ENCODE results near the gene RAX.

The RAX gene

DNA sequence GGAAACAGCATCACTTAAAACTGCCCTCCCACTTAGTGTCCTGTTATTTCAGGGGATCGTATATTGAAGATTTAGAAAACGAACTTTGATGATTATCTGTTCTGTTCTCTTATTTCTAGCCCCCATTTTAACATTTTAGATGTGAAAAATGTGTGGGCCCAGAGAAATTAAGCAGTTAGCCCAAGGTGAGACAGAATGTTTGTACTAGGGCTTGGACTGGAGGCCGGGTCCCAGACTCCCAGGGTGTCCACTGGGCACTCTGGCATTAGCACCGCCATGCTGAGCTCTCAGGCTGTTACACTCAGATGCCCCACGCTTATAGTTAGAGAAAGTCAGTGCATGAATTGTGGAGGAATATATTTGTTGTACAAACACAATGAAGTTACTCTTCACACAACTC is 5.5 kb upstream of the RAX start:
- H3K27me3 Mint-ChIP-seq (ENCODE audit: low read depth, poor library complexity), result peaks cover 100% of the 10 kb centered on the region
- H3K36me3 Mint-ChIP-seq (ENCODE audit: low read depth), result no peaks in the 10 kb centered on the region
- no peak overlapping the region for H3K27ac Mint-ChIP-seq
- H3K4me1 Mint-ChIP-seq, result no peaks in the 10 kb centered on the region
- H3K9me3 Mint-ChIP-seq, result no peaks in the 10 kb centered on the region
- DNase-seq, result no peak
- H3K4me3 Mint-ChIP-seq, result no peak overlapping the region
- TF ChIP-seq, protein P1, sequence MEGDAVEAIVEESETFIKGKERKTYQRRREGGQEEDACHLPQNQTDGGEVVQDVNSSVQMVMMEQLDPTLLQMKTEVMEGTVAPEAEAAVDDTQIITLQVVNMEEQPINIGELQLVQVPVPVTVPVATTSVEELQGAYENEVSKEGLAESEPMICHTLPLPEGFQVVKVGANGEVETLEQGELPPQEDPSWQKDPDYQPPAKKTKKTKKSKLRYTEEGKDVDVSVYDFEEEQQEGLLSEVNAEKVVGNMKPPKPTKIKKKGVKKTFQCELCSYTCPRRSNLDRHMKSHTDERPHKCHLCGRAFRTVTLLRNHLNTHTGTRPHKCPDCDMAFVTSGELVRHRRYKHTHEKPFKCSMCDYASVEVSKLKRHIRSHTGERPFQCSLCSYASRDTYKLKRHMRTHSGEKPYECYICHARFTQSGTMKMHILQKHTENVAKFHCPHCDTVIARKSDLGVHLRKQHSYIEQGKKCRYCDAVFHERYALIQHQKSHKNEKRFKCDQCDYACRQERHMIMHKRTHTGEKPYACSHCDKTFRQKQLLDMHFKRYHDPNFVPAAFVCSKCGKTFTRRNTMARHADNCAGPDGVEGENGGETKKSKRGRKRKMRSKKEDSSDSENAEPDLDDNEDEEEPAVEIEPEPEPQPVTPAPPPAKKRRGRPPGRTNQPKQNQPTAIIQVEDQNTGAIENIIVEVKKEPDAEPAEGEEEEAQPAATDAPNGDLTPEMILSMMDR (IDR thresholded peaks at IDR 0.05), result no peak

DNA sequence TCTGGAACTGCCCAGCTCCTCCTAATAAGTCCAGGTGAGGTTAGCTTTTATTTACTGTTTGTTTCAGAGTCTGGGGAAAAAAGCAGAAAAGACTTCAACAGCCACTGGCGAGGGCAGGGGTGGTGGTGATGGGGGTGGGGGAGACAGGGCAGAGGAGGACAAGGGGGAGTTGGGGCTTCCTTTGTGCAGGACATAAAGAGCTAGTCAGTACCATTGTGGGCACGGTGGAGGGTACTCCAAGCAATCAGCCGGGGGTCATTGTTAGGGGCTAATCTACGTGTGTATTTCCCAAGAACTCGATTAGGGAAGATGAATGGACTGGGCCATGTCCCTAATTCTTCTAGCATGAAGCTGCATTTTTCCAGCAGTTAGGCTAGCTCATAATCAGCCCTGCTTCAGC is 2.8 kb upstream of the RAX start:
- DNase-seq, result no peak
- no peak overlapping the region for H3K4me3 Mint-ChIP-seq
- no peaks in the 10 kb centered on the region for H3K9me3 Mint-ChIP-seq
- TF ChIP-seq, protein P1 (IDR thresholded peaks at IDR 0.05), result no peak
- no peaks in the 10 kb centered on the region for H3K4me1 Mint-ChIP-seq
- H3K27ac Mint-ChIP-seq, result no peak overlapping the region
- peaks cover 100% of the 10 kb centered on the region for H3K27me3 Mint-ChIP-seq (ENCODE audit: low read depth, poor library complexity)
- no peaks in the 10 kb centered on the region for H3K36me3 Mint-ChIP-seq (ENCODE audit: low read depth)

DNA sequence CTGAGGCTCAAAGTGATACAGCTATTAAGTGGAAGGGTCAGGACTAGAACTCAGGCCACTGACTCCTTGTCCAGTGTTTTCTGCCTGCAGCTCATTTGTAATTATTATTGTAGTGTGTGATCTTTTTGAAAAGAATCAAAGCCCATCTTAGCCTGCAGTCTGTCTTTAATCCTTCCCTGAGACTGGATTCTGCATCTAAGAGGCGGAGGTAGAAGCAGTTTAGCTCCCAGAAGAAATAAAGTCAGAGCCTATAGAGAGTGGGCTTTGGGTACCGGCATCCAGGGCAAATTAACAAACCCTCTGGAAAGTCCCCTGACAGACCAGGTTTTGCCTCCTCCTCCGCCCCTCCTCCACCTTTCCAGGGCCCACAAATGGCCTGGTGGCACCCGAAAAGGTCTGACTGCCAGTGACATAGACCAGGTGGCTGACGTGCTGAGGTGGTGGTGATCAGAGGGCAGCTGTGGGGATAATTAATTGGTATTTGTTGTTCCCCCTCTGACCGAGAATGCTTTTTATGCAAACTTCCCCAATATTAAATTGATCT is 2.2 kb upstream of the RAX start:
- peaks cover 100% of the 10 kb centered on the region for H3K27me3 Mint-ChIP-seq (ENCODE audit: low read depth, poor library complexity)
- H3K4me3 Mint-ChIP-seq, result no peak overlapping the region
- no peaks in the 10 kb centered on the region for H3K4me1 Mint-ChIP-seq
- H3K27ac Mint-ChIP-seq, result no peak overlapping the region
- TF ChIP-seq, protein P1 (IDR thresholded peaks at IDR 0.05), result no peak
- no peaks in the 10 kb centered on the region for H3K36me3 Mint-ChIP-seq (ENCODE audit: low read depth)
- no peak for DNase-seq
- H3K9me3 Mint-ChIP-seq, result no peaks in the 10 kb centered on the region

DNA sequence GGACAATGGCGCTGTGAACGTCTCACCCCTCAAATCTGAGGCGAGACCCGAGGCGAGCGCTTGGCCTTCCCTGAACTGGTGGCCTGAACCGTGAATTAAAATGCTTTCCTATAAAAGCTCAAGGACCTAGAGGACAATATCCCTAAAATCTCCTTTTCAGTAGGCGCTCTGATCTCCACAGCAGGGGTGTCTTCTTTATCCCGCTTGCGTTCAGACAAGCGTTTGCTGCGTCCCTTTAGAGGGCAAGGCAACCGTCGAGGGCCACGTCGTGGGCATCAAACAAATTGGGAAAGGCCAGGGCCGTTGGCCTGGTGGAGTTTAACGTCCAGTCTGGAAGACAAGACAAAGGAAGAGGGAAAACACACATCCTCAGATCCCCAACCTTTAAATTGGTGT is 1.3 kb upstream of the RAX start:
- Mint-ChIP-seq H3K27me3 (ENCODE audit: low read depth, poor library complexity) (peaks cover 100% of the 10 kb centered on the region), H3K27ac (no peak overlapping the region), H3K9me3 (no peaks in the 10 kb centered on the region), H3K4me3 (peak overlapping the region; percentile 73), H3K36me3 (ENCODE audit: low read depth) (no peaks in the 10 kb centered on the region), H3K4me1 (no peaks in the 10 kb centered on the region)
- no peak for DNase-seq
- TF ChIP-seq, protein P1 (IDR thresholded peaks at IDR 0.05), result no peak

DNA sequence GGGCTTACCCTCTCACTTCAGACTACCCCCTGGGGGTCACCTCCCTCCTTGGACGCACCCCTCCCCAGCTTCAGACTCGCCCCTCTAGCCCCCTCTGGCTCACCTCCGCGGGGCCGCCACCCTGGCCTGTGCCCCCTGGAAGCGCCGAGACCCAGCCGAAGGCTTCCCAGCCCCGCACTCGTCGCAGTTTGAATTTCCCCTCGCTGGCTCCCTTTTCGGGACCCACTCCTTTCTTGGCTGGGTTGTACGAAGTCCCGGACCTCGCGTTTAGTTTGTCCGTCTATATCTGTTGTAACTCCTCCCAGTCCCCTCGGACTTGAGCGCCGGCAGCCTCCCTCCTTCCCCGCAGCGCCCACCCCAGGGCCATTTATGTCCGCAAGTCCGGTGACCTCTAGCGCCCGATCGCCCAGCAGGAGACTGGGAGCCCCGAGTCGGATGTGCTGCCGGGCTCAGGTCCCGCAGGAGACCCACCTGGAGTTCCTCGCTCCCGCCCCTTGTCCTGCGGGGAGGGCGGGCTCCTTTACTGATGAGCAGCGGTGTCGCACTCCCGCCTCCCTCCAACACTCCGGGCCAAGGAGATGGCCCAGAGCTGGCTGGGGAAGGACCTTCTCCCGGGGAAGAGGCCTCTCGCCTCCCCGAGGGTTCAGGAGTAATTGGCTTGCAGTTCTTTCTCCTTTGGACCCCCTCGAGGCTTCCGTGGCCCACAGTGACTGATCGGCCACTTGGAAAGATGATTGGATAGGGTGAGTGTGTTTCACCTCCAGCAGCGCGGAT is 692 bp upstream of the RAX start:
- peaks cover 100% of the 10 kb centered on the region for H3K27me3 Mint-ChIP-seq (ENCODE audit: low read depth, poor library complexity)

More for the DNA sequence above, 692 bp upstream of the RAX start:
- TF ChIP-seq, protein P1 (IDR thresholded peaks at IDR 0.05), result peak; percentile 19
- no peaks in the 10 kb centered on the region for H3K36me3 Mint-ChIP-seq (ENCODE audit: low read depth)
- no peaks in the 10 kb centered on the region for H3K4me1 Mint-ChIP-seq
- no peak overlapping the region for H3K27ac Mint-ChIP-seq
- DNase-seq, result no peak
- H3K4me3 Mint-ChIP-seq, result peak overlapping the region; percentile 73
- no peaks in the 10 kb centered on the region for H3K9me3 Mint-ChIP-seq
